GM13976 (cell line): ENCODE measurements around the gene SRBD1.

ENCODE experiments used
- DNase-seq: peaks from one replicate; pipeline ENCODE4 v3.0.0; 2012; ENCODE audit warnings: low spot score
- in situ Hi-C: fragments of 300-500 bp; cut with MboI; formaldehyde crosslinking; loops from one replicate; pipeline ENCODE4 v1.12.0; 2022; ENCODE audit warnings: low sequenced_read_pairs, mixed read lengths, inconsistent platforms; ENCODE audit not compliant: unreplicated experiment
- TF ChIP-seq, protein P1 (sequence below): IDR thresholded peaks from 2 replicates; pipeline ENCODE4 v1.5.1; 2012; ENCODE audit warnings: borderline replicate concordance, mild to moderate bottlenecking; ENCODE audit not compliant: insufficient read depth; ENCODE audit errors: extremely low read depth, missing control alignments, control extremely low read depth

SRBD1 gene

DNA sequence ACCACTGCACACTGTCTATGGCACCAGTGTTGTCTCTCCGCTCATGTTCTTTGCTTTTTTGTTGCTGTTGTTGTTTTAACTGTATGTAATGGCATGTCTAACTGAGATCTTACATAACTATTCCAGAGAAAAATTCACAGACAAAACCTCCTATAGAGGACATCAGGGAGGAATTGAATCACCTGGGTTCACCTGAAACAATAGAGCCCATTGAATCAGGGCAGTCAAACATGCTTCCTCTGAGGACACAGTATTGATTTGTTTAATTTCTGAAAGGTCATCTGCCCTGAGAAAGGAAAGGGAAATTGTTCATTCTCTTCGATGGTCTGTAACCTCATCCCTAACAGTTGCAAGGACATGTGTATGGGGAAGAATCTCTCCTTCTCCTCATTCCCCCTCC lies 237.5 kb downstream of the SRBD1 start:
- TF ChIP-seq, protein P1, sequence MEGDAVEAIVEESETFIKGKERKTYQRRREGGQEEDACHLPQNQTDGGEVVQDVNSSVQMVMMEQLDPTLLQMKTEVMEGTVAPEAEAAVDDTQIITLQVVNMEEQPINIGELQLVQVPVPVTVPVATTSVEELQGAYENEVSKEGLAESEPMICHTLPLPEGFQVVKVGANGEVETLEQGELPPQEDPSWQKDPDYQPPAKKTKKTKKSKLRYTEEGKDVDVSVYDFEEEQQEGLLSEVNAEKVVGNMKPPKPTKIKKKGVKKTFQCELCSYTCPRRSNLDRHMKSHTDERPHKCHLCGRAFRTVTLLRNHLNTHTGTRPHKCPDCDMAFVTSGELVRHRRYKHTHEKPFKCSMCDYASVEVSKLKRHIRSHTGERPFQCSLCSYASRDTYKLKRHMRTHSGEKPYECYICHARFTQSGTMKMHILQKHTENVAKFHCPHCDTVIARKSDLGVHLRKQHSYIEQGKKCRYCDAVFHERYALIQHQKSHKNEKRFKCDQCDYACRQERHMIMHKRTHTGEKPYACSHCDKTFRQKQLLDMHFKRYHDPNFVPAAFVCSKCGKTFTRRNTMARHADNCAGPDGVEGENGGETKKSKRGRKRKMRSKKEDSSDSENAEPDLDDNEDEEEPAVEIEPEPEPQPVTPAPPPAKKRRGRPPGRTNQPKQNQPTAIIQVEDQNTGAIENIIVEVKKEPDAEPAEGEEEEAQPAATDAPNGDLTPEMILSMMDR: no peak

DNA sequence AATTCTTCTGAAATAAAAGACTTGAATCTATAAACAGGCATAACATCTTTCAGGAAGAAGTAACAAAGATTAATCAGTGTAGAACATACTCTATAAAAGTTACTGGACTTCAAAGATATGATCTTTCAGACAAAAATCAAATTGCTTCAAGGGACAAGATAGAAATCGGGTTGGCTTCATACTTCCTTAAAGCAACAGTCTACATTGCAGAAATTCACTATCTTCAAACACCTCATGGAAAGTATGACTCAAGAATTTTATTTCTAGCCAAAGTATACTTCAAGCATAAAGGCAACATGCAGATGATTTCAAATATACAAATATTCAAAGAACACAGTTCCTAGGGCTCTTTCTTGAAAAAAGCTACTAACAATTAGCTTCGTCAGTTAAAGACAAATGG lies 240.7 kb downstream of the SRBD1 start:
- in situ Hi-C loops: no loop called here
- no peak for DNase-seq
- TF ChIP-seq, protein P1: no peak

More for the DNA sequence above, 237.5 kb downstream of the SRBD1 start:
- DNase-seq: no peak
- in situ Hi-C loops: no loop called here

DNA sequence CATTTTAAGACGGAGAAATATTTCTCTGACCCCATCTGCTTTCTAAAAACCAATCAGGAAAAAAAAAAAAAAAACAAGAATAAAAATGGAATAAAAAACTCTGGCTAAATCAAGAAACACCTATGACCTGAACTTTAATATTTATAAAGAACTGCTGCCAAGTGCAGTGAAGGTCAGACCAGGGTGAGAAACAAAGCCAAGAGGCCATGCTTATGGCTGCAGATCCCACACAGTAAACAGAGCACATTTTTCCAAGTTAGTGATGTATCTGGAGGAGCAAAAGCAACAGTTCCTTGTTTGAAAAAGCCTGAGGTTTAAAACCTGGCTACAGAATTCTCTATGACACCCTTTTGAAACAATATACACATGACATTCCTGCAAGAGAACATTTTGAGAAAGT lies 242.3 kb downstream of the SRBD1 start:
- DNase-seq: no peak
- TF ChIP-seq, protein P1: no peak
- in situ Hi-C loops: no loop called here

DNA sequence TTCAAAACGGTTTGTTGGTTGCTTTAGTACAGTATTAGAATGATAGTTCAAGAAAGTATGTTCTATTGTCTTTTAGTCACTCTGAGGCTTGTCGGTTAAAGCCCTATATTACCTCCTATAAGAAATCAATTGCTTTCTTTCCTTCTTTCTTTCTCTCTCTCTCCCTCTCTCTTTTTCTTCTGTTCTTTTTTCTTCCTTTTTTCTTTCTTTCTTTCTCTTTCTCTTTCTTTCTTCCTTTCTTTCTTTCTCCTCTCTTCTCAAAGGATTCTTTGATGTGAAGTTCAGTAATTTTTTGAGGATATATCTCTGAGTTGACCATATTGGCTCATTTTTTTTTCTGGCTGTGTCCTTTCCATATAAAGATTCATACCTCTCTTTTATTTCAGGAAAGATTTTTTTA lies 249.4 kb downstream of the SRBD1 start:
- TF ChIP-seq, protein P1: no peak
- in situ Hi-C loops: no loop called here
- DNase-seq: no peak

DNA sequence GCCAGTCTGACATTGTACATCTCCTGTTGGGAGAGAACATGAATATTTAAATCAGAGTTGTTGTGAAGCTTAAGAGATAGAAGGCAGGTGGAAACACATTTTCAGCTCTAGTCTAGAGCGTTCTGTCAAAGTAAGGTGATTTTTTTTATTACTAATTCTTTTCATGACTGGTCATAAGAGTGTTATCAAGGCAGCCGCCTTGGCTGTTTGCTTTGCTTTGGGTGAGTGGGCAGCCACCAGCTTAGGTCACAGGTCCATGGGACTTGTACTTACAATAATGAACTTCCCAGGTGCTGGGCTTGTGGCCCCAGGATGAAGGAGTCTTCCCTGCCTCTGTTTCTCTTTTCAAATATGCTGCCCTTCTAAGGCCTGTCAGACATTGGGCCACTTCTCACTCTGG lies 256.3 kb downstream of the SRBD1 start:
- DNase-seq: no peak
- TF ChIP-seq, protein P1: no peak
- in situ Hi-C loops: no loop called here

DNA sequence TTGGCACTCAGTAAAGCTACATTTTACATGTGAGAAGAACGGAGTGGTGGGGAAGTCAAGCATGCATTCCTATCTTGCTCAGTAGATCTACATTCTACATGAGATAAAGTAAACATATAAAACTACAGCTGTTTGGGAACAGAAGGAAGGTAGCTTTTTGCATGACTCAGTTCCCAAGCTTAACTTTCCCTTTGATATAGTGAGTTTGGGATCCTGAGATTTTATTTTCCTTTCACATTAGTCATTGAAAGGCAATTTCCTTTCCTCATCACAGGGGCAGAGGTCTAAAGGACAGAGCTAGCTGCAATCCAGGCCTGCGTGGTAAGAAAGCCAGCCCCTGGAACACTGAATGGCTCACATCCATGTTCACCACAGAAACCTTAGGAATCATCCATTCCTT lies 257.2 kb downstream of the SRBD1 start:
- in situ Hi-C loops: no loop called here
- DNase-seq: no peak

More for the DNA sequence above, 257.2 kb downstream of the SRBD1 start:
- TF ChIP-seq, protein P1: no peak
